NCI-H2227 (cell line): ENCODE data around the gene ARAP2.

Experiments
- DNase-seq: peaks from one replicate; lab custom pipeline; 2025; ENCODE audit not compliant: unreplicated experiment; lab: John Stamatoyannopoulos, UW

Gene ARAP2

GRCh38 chr4:36051634-36052033, 192.7 kb downstream of the ARAP2 start:
- no peak for DNase-seq

DNA sequence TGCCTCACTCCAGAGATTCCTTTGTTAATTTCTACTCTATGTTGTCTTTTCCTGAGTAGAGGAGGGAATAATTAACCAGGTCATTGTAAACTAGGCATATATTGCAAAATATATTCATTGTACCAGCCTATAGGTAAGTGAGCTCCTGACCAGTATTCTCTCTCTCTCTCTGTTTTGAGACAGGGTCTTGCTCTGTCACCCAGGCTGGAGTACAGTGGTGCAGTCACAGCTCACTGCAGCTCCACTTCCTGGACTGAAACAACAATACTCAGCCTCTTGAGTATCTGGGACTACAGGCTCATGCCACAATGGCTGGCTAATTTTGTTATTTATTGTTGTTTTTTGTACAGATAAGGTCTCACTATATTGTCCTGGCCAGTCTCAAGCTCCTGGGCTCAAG, 198.3 kb downstream of the ARAP2 start:
- DNase-seq = no peak

- no peak for DNase-seq
These were observed 200.4 kb downstream of the ARAP2 start for GRCh38 chr4:36043901-36044300.

GRCh38 chr4:36043241-36043640, 201.1 kb downstream of the ARAP2 start:
- DNase-seq = no peak

GRCh38 chr4:36042122-36042970, 202.0 kb downstream of the ARAP2 start:
- no peak for DNase-seq

DNA sequence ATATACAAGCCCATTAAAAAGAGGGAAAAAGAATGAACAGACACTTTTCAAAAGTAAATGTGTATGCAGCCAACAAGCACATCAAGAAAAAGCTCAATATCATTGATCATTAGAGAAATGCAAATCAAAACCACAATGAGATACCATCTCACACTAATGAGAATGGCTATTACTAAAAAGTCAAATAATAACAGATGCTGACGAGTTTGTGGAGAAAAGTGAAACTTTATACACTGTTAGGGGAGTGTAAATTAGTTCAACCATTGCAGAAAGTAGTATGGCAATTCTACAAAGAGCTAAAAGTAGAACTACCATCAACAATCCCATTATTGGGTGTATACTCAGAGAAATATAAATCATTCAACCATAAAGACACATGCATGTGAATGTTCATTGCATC, 203.0 kb downstream of the ARAP2 start:
- no peak for DNase-seq

DNA sequence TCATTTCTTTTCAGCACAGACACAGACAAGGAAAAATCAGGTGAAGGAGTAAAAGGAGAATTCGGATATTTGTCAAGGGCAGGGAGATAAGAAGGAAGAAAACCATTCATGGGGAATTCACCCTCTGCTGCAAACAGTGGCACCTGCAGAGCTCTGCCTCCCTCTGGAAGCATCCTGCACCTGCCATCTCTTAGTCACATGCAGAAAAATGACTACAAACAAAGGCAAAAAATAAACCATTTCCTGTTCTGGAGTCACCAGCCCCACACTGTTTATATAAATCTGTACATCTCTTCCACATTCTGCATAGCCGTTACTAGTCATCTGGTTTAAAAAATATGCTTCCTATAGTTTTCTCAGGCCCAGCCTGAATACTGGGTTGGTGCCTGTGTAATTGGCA, 205.3 kb downstream of the ARAP2 start:
- no peak for DNase-seq

GRCh38 chr4:36038491-36038890, 205.8 kb downstream of the ARAP2 start:
- no peak for DNase-seq

- DNase-seq = no peak
These were observed 207.2 kb downstream of the ARAP2 start for GRCh38 chr4:36037127-36037526.

DNA sequence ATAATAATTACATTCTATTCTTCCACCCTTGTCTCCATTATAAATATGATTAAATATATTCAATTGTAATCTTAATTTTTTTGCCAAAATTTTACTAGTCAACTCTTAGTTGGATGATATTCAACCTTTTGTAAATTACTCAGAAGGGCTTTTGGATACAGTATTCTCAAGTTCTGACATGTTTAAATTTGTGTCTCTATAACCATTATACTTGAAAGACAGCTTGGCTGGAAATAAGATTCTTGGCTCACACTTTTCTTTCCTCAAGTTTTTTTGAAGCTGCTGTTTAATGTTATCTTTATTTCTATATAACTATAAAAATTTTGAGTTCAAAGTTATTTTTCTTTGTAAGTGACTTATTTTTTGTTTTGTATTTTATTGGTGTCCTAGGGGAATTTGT, 214.4 kb downstream of the ARAP2 start:
- no peak for DNase-seq

DNA sequence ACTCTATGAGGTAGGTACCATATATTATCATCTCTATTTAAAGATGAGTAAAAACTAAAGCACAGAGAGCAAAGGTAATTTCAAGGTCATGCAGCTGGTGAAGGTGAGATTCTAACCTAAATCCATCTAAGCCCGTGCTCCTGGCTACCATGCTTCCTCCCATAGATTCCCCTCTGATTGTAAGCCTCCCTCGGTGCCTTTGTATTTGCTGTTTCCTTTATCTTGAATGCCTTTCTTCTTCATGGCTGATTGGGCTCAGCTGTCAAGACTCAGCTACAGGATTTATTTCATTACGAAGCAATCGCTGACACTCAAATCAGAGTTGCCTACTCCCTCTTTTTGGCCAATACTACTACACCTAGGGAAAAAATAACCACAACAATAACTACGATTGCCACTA, 217.1 kb downstream of the ARAP2 start:
- DNase-seq = no peak

DNA sequence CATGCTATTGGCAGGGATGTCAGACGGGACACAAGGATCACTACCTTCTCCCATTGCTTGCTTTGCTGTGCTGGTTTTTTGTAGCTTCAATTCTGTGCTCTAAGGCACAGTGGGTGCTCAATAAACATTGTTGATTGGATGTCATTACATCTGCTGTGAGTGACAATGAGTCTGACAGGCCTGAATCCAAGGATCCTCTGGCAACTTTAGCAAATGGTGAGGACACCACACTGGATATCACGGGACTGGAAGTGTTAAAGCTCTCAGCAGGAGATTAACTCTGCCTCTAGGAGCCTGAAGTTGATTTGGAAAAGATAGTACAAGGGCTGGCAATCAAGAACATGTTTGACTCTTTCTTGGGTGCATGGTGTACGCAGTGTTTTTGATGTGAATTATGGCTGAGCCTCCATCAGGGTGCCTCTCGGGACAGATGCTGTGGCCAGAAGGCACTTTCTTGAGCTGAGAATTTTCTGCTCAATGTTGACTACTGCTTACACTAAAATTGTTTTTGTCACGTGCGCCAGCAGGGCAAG, 217.9 kb downstream of the ARAP2 start:
- no peak for DNase-seq

DNA sequence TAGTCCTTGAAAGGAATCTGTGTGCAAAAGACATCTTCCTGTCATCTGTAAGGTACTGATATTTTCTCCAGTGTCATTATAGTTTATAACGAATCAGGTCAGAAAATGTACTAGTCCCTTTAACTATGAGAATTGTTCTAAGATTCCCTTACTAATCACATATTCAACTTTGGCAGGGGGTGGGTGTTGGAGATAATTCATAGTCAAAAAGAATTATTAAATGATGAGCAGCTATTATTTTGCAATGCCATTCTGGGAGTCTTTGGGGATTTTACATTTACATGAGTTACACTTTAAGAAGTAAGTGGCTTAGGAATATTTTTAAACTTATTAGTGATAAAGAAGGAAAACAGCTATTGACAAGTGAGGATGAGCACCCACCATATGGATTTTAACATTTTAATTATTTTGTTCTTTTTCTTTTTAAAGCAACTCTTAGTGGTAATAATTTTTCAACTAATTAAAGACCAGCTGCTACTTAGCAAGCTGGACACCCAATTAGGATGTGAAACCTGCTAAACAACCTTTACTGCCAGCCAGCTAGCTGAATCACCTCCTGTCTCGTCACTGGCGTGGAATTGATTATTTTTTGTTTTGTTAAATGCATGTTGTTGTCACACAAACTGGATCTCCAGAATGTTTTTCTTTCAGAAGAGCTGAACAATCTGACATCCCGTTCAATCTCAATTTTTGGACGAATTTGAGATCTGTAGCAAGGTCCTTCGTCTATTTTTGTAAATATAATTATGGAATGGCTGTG, 219.2 kb downstream of the ARAP2 start:
- no peak for DNase-seq

DNA sequence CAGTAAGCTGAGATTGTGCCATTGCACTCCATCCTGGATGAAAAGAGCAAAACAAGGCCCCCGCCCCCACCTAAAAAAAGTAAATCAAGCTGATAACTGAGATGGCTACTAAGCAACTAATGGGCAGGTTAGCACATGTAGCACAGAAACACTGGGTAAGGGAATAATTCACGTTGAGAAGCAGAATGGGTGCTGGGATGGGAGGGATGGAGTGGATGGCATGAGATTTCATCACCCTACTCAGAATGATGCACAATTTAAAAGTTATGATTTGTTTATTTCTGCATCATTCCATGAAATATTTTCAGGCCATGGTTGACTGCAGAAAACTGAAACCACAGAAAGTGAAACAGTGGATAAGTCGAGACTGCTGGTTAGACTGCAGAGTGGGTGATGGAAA, 224.0 kb downstream of the ARAP2 start:
- DNase-seq = no peak
